ENCODE measurements around the gene NT5C3B.

DNA sequence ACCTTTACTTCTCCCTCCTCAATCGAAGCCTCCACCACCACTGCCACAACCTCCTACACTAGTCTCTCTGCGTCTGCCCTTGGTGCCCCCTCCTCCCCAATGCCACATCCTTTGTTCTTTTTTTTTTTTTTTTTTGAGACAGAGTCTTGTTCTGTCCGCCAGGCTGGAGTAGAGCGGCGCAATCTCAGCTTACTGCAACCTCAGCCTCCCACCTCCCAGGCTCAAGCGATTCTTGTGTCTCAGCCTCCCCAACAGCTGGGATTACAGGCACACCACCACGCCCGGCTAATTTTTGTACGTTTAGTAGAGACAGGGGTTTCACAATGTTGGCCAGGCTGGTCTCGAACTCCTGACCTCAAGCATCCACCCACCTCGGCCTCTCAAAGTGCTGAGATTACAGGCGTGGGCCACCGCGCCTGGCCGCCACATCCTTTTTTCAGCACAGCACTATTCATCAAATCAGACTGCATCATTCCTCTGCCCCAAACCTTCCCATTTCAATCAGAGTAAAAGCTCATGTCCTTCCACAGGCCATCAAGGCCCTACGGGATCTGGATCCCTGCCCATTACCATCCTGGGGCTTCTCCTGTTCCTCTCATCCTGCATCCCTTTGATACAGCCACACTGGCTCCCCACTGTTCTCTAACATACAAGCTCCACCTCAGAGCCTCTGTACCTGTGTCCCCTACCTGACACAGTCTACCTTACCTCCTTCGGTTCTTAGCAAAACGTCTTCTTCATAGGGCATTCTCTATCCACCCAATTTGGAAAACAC is 27.2 kb upstream of the NT5C3B start:
- TF ChIP-seq, protein P1, sequence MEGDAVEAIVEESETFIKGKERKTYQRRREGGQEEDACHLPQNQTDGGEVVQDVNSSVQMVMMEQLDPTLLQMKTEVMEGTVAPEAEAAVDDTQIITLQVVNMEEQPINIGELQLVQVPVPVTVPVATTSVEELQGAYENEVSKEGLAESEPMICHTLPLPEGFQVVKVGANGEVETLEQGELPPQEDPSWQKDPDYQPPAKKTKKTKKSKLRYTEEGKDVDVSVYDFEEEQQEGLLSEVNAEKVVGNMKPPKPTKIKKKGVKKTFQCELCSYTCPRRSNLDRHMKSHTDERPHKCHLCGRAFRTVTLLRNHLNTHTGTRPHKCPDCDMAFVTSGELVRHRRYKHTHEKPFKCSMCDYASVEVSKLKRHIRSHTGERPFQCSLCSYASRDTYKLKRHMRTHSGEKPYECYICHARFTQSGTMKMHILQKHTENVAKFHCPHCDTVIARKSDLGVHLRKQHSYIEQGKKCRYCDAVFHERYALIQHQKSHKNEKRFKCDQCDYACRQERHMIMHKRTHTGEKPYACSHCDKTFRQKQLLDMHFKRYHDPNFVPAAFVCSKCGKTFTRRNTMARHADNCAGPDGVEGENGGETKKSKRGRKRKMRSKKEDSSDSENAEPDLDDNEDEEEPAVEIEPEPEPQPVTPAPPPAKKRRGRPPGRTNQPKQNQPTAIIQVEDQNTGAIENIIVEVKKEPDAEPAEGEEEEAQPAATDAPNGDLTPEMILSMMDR (IDR thresholded peaks at IDR 0.05; ENCODE audit: low read depth, low read length, missing input control), result no peak
- TF ChIP-seq, protein P2, sequence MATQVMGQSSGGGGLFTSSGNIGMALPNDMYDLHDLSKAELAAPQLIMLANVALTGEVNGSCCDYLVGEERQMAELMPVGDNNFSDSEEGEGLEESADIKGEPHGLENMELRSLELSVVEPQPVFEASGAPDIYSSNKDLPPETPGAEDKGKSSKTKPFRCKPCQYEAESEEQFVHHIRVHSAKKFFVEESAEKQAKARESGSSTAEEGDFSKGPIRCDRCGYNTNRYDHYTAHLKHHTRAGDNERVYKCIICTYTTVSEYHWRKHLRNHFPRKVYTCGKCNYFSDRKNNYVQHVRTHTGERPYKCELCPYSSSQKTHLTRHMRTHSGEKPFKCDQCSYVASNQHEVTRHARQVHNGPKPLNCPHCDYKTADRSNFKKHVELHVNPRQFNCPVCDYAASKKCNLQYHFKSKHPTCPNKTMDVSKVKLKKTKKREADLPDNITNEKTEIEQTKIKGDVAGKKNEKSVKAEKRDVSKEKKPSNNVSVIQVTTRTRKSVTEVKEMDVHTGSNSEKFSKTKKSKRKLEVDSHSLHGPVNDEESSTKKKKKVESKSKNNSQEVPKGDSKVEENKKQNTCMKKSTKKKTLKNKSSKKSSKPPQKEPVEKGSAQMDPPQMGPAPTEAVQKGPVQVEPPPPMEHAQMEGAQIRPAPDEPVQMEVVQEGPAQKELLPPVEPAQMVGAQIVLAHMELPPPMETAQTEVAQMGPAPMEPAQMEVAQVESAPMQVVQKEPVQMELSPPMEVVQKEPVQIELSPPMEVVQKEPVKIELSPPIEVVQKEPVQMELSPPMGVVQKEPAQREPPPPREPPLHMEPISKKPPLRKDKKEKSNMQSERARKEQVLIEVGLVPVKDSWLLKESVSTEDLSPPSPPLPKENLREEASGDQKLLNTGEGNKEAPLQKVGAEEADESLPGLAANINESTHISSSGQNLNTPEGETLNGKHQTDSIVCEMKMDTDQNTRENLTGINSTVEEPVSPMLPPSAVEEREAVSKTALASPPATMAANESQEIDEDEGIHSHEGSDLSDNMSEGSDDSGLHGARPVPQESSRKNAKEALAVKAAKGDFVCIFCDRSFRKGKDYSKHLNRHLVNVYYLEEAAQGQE (IDR thresholded peaks at IDR 0.05), result no peak
- TF ChIP-seq SP1 (IDR thresholded peaks at IDR 0.05), result no peak
- TF ChIP-seq, protein P3, sequence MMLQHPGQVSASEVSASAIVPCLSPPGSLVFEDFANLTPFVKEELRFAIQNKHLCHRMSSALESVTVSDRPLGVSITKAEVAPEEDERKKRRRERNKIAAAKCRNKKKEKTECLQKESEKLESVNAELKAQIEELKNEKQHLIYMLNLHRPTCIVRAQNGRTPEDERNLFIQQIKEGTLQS (IDR thresholded peaks at IDR 0.05), result no peak
- no peak for TF ChIP-seq TAF1 (conservative IDR thresholded peaks at IDR 0.05)
- no peak for TF ChIP-seq GABPA (IDR thresholded peaks at IDR 0.05 in 1 of 2, conservative IDR thresholded peaks at IDR 0.05 in 1 of 2)
- TF ChIP-seq YY1 (IDR thresholded peaks at IDR 0.05), result no peak
- TF ChIP-seq, protein P4, sequence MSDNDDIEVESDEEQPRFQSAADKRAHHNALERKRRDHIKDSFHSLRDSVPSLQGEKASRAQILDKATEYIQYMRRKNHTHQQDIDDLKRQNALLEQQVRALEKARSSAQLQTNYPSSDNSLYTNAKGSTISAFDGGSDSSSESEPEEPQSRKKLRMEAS (IDR thresholded peaks at IDR 0.05), result no peak

All from liver (tissue), 3 donors.